Umbilical cord (tissue), 2 donors: ENCODE measurements around the gene NFIC. TPM values are rescaled to one million over a fixed set of nuclear protein-coding genes. Genes with fewer than 3 reads are reported as not detected.
"Not testable (repeated sequence)": the region's sequence is repeated elsewhere in the genome, so short reads cannot be mapped to it uniquely, and the experiment has no call there.

Experiments used
- DNase-seq: peaks from one replicate; pipeline ENCODE4 v3.0.0-alpha.2; 2015; ENCODE audit warnings: low spot score
- total RNA-seq: library from RNA; depleted of rRNA; stranded (reverse); fragments of >200 nt; gene quantifications from one replicate; pipeline ENCODE4 v1.2.3, GENCODE V29; 2014; ENCODE audit warnings: low replicate concordance; ENCODE audit not compliant: insufficient read depth

NFIC gene
- total RNA-seq, 1 donor from 2014 or later: 37.3 TPM

GRCh38 chr19:3398114-3398899 is 31.9 kb downstream of the NFIC start:
- DNase-seq: no peak

- DNase-seq: no peak
These were observed 32.5 kb downstream of the NFIC start for GRCh38 chr19:3398900-3399278.

GRCh38 chr19:3399311-3399710 is 32.9 kb downstream of the NFIC start:
- DNase-seq: not testable (repeated sequence)

- no peak for DNase-seq
These were observed 34.8 kb downstream of the NFIC start for GRCh38 chr19:3401004-3401768.

- no peak for DNase-seq
These were observed 36.5 kb downstream of the NFIC start for GRCh38 chr19:3402631-3403443.

GRCh38 chr19:3403489-3404323 is 37.3 kb downstream of the NFIC start:
- DNase-seq: peak; percentile 75

GRCh38 chr19:3404324-3405260 is 38.2 kb downstream of the NFIC start:
- DNase-seq: peak; percentile 53

- DNase-seq: no peak
These were observed 38.9 kb downstream of the NFIC start for GRCh38 chr19:3405261-3405653.

- DNase-seq: no peak
These were observed 40.3 kb downstream of the NFIC start for GRCh38 chr19:3406571-3407111.

- DNase-seq: peak; percentile 47
These were observed 41.5 kb downstream of the NFIC start for GRCh38 chr19:3407556-3408516.

- no peak for DNase-seq
These were observed 42.6 kb downstream of the NFIC start for GRCh38 chr19:3408996-3409345.

- DNase-seq: no peak
These were observed 43.1 kb downstream of the NFIC start for GRCh38 chr19:3409346-3410064.

- DNase-seq: no peak
These were observed 45.3 kb downstream of the NFIC start for GRCh38 chr19:3411636-3412035.

- no peak for DNase-seq
These were observed 45.7 kb downstream of the NFIC start for GRCh38 chr19:3412066-3412465.

- DNase-seq: no peak
These were observed 47.5 kb downstream of the NFIC start for GRCh38 chr19:3413796-3414327.

- no peak for DNase-seq
These were observed 49.3 kb downstream of the NFIC start for GRCh38 chr19:3415695-3416094.

GRCh38 chr19:3420244-3420755 is 53.9 kb downstream of the NFIC start:
- no peak for DNase-seq
